MCF 10A (cell line): ENCODE data around the gene TMEM63A. TPM values are rescaled to one million over a fixed set of nuclear protein-coding genes. Genes with fewer than 3 reads are reported as not detected.

Experiments used
- BruUV-seq: library from RNA; stranded (reverse); fragments of 400-500 nt; replicated peaks from 2 replicates; lab custom pipeline; 2021; lab: Mats Ljungman, UMichigan
- CTCF ChIA-PET: fragments of 300-600 bp; sonication (Branson Sonifier 250); formaldehyde crosslinking; extraction: SDS; loops from one replicate; lab custom pipeline; 2021; ENCODE audit warnings: antibody characterized with exemption, inconsistent platforms; lab: Yijun Ruan, JAX
- POLR2A ChIA-PET: fragments of 300-600, 350-650 bp; sonication (Branson Sonifier 250); formaldehyde crosslinking; extraction: SDS; loops from one replicate; lab custom pipeline; 2020; ENCODE audit warnings: antibody characterized with exemption, inconsistent platforms; lab: Yijun Ruan, JAX
- DNase-seq: peaks from one replicate; pipeline ENCODE4 v3.0.0-alpha.2; 2018; ENCODE audit not compliant: unreplicated experiment
- H3K27ac Mint-ChIP-seq: one replicate; pipeline ENCODE4 v1.8.0; 2022; ENCODE audit warnings: mild to moderate bottlenecking, low read depth, mixed read lengths; ENCODE audit not compliant: unreplicated experiment
- H3K27me3 Mint-ChIP-seq: one replicate; pipeline ENCODE4 v1.8.0; 2022; ENCODE audit warnings: mixed read lengths; ENCODE audit not compliant: insufficient read depth, unreplicated experiment
- H3K36me3 Mint-ChIP-seq: one replicate; pipeline ENCODE4 v1.8.0; 2022; ENCODE audit warnings: mild to moderate bottlenecking, moderate library complexity, mixed read lengths; ENCODE audit not compliant: insufficient read depth, unreplicated experiment
- H3K4me1 Mint-ChIP-seq: one replicate; pipeline ENCODE4 v1.8.0; 2022; ENCODE audit warnings: mixed read lengths; ENCODE audit not compliant: insufficient read depth, unreplicated experiment
- H3K4me3 Mint-ChIP-seq: one replicate; pipeline ENCODE4 v1.8.0; 2022; ENCODE audit warnings: mild to moderate bottlenecking, moderate library complexity, mixed read lengths; ENCODE audit not compliant: unreplicated experiment
- H3K9me3 Mint-ChIP-seq: one replicate; pipeline ENCODE4 v1.8.0; 2022; ENCODE audit warnings: mixed read lengths; ENCODE audit not compliant: unreplicated experiment
- intact Hi-C: fragments of 100-400 bp; cut with micrococcal nuclease; formaldehyde crosslinking; loops from 2 replicates; pipeline ENCODE4 v1.14.1; 2022
- total RNA-seq: library from RNA; stranded (reverse); gene quantifications from 2 replicates; pipeline ENCODE4 v1.2.3, GENCODE V29; 2022
- TF ChIP-seq, protein P1 (sequence below): fragments of 200-600 bp; IDR thresholded peaks from one replicate; pipeline ENCODE4 v1.8.0; 2022; ENCODE audit warnings: antibody characterized with exemption, mild to moderate bottlenecking; ENCODE audit not compliant: unreplicated experiment

TMEM63A gene
- total RNA-seq, 1 experiment from 2014 or later = 52.1 TPM

- Mint-ChIP-seq H3K36me3 (no peaks in the 10 kb centered on the region), H3K27ac (no peak overlapping the region), H3K27me3 (no peaks in the 10 kb centered on the region), H3K9me3 (no peaks in the 10 kb centered on the region), H3K4me3 (no peak overlapping the region), H3K4me1 (peaks cover 25% of the 10 kb centered on the region)
- POLR2A ChIA-PET = interaction anchor here (0.9 to 8.6 kb wide), 4 partner anchors 9 to 48 kb away, joined by 4 to 263 read pairs (median 4); partner anchors contain the start of gene PYCR2
- no TSS peak for BruUV-seq
- CTCF ChIA-PET = interaction anchor here (0.6 to 3.0 kb wide), 7 partner anchors 28 to 410 kb away, joined by 3 to 12 read pairs (median 3); no protein-coding TSS in a partner anchor
- TF ChIP-seq, protein P1, sequence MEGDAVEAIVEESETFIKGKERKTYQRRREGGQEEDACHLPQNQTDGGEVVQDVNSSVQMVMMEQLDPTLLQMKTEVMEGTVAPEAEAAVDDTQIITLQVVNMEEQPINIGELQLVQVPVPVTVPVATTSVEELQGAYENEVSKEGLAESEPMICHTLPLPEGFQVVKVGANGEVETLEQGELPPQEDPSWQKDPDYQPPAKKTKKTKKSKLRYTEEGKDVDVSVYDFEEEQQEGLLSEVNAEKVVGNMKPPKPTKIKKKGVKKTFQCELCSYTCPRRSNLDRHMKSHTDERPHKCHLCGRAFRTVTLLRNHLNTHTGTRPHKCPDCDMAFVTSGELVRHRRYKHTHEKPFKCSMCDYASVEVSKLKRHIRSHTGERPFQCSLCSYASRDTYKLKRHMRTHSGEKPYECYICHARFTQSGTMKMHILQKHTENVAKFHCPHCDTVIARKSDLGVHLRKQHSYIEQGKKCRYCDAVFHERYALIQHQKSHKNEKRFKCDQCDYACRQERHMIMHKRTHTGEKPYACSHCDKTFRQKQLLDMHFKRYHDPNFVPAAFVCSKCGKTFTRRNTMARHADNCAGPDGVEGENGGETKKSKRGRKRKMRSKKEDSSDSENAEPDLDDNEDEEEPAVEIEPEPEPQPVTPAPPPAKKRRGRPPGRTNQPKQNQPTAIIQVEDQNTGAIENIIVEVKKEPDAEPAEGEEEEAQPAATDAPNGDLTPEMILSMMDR = no peak
- intact Hi-C loops = no loop called here
- DNase-seq = no peak
Measured at GRCh38 chr1:225885336-225885735, 3.2 kb upstream of the TMEM63A start.

DNA sequence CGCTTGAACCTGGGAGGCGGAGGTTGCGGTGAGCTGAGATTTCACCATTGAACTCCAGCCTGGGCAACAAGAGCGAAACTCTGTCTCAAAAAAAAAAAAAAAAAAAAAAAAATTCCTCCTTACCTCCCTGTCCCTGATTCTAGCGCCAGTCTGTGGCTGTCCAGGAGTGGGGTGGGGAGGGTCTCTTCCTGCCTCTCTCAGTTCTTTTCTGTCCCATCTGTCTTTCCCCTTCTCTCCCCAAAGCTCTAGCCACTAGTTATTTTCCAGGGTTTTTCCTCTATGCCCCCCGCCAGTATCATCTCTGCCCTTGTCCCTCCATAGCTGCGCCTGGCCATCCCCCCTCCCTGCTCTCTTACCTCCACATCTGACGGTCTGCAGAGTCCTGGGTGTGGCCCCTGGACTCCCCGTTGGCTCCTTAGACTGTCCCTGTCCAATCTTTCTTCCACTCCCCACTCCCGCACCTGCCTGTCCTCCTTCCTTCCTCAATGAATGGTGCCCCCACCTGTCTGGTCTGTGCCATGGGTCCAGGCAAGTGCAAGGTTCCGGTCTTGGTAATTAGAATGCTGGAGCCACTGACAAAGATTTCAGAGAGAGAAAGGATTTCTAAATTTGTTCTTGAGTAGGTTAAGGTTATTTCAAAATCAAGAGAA, 1.6 kb upstream of the TMEM63A start:
- peak overlapping the region; percentile 82 for H3K27ac Mint-ChIP-seq
- no peak for DNase-seq
- TF ChIP-seq, protein P1 = no peak
- intact Hi-C loops = loop anchor here (2.0 kb wide), 2 partner anchors 41 to 73 kb away; partner anchors contain the start of genes EPHX1 and PYCR2
- no peaks in the 10 kb centered on the region for H3K27me3 Mint-ChIP-seq
- H3K4me1 Mint-ChIP-seq = peaks cover 39% of the 10 kb centered on the region
- CTCF ChIA-PET = interaction anchor here (0.6 to 6.7 kb wide), 21 partner anchors 14 to 486 kb away, joined by 3 to 43 read pairs (median 4); partner anchors contain the start of genes EPHX1, PYCR2 and SRP9
- BruUV-seq = no TSS peak
- H3K36me3 Mint-ChIP-seq = no peaks in the 10 kb centered on the region
- POLR2A ChIA-PET = interaction anchor here (0.6 to 8.6 kb wide), 20 partner anchors 8 to 526 kb away, joined by 3 to 263 read pairs (median 8); partner anchors contain the start of genes EPHX1, PYCR2 and SRP9
- H3K4me3 Mint-ChIP-seq = peak overlapping the region; percentile 91
- H3K9me3 Mint-ChIP-seq = no peaks in the 10 kb centered on the region

DNA sequence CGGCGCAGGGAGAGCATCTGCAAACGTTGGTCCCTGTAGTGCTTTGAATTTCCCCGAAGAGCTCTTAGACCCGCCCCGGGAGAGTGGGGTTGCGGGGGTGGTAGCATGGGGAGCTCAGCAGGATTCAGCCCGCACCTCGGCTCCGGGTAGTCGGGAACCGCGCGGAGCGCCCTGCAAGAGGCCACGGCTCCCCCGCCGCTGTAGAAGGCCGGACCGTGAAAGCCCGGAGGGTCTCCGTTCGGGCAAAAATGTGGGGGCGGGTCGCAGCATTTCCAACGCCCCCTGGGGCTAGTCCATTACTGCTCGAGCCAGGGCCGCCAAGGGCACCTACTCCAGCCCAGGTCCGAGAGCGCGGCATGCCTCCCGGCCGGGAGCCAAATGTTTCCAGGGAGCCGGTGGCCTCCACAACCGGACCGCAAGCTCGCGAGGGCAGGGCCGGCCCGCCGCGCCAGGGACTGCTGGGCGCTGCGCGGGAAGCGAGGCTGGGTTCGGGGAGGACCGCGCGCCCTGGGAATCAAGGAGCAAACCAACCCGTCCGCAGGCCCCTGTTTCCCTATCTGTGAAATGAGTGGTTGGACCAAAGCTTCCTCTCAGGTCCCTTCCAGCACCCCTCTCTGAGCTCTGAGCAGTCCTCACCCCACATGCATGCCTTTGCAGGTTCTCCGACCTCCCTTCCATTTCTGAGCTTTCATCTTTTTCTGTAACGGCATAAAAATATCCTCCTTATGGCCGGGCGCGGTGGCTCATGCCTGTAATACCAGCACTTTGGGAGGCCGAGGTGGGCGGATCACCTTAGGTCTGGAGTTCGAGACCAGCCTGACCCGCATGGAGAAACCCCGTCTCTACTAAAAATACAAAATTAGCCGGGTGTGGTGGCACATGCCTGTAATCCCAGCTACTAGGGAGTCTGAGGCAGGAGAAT, 775 bp upstream of the TMEM63A start:
- TF ChIP-seq, protein P1 = no peak
- peak; percentile 70 for DNase-seq
- ChIA-PET POLR2A (interaction anchor here (0.6 to 8.6 kb wide), 54 partner anchors 8 to 1885 kb away, joined by 3 to 263 read pairs (median 4); partner anchors contain the start of genes ENAH, EPHX1, H3-3A and LBR), CTCF (interaction anchor here (0.6 to 6.7 kb wide), 43 partner anchors 11 to 537 kb away, joined by 3 to 43 read pairs (median 4); partner anchors contain the start of genes EPHX1, LEFTY2, PYCR2 and SRP9)
- Mint-ChIP-seq H3K36me3 (no peaks in the 10 kb centered on the region), H3K27me3 (no peaks in the 10 kb centered on the region), H3K4me1 (peaks cover 43% of the 10 kb centered on the region), H3K4me3 (peak overlapping the region; percentile 91), H3K9me3 (no peaks in the 10 kb centered on the region), H3K27ac (peak overlapping the region; percentile 82)
- no TSS peak for BruUV-seq
- intact Hi-C loops = loop anchor here (1.0 to 2.0 kb wide), 4 partner anchors 42 to 106 kb away; partner anchors contain the start of genes EPHX1, PYCR2 and SRP9
